Activated naive CD8-positive, alpha-beta T cell treated with anti-CD3 and anti-CD28 coated beads, Interleukin-2, amount 50 U/mL, for 24 hours (primary cell): Measurements from ENCODE around the gene EN2.

Source experiments
- ATAC-seq: fragments of 150-1000 bp; cut with Tn5 transposase; one replicate; pipeline ENCODE4 v1.10.0; 2021
- DNase-seq: peaks from one replicate; pipeline ENCODE4 v3.0.0; 2021
- H3K27ac Mint-ChIP-seq: one replicate; pipeline ENCODE4 v1.8.0; 2021; ENCODE audit warnings: mild to moderate bottlenecking, mixed read lengths
- H3K27me3 Mint-ChIP-seq: one replicate; pipeline ENCODE4 v1.8.0; 2021; ENCODE audit warnings: mixed read lengths
- H3K36me3 Mint-ChIP-seq: one replicate; pipeline ENCODE4 v1.8.0; 2021; ENCODE audit warnings: low read depth, mixed read lengths
- H3K4me1 Mint-ChIP-seq: one replicate; pipeline ENCODE4 v1.8.0; 2021; ENCODE audit warnings: mixed read lengths
- H3K4me3 Mint-ChIP-seq: one replicate; pipeline ENCODE4 v1.8.0; 2021; ENCODE audit warnings: mild to moderate bottlenecking, moderate library complexity, mixed read lengths
- H3K9me3 Mint-ChIP-seq: one replicate; pipeline ENCODE4 v1.8.0; 2021; ENCODE audit warnings: mixed read lengths

Gene EN2

GRCh38 chr7:155422599-155423336 is 35.2 kb upstream of the EN2 start:
- H3K4me3 Mint-ChIP-seq = no peak overlapping the region
- no peak overlapping the region for H3K27ac Mint-ChIP-seq
- DNase-seq (no peak), ATAC-seq (no peak)
- no peaks in the 10 kb centered on the region for H3K4me1 Mint-ChIP-seq
- H3K27me3 Mint-ChIP-seq = peaks cover 17% of the 10 kb centered on the region
- no peaks in the 10 kb centered on the region for H3K9me3 Mint-ChIP-seq
- no peaks in the 10 kb centered on the region for H3K36me3 Mint-ChIP-seq

- no peaks in the 10 kb centered on the region for H3K9me3 Mint-ChIP-seq
- H3K4me3 Mint-ChIP-seq = no peak overlapping the region
- H3K27ac Mint-ChIP-seq = no peak overlapping the region
- DNase-seq = no peak
- no peak for ATAC-seq
- peaks cover 16% of the 10 kb centered on the region for H3K27me3 Mint-ChIP-seq
- no peaks in the 10 kb centered on the region for H3K4me1 Mint-ChIP-seq
- no peaks in the 10 kb centered on the region for H3K36me3 Mint-ChIP-seq
These were observed 34.3 kb upstream of the EN2 start for GRCh38 chr7:155423337-155424285.

- ATAC-seq (no peak), DNase-seq (no peak)
- peaks cover 15% of the 10 kb centered on the region for H3K27me3 Mint-ChIP-seq
- H3K36me3 Mint-ChIP-seq = no peaks in the 10 kb centered on the region
- H3K4me1 Mint-ChIP-seq = no peaks in the 10 kb centered on the region
- no peak overlapping the region for H3K27ac Mint-ChIP-seq
- no peaks in the 10 kb centered on the region for H3K9me3 Mint-ChIP-seq
- H3K4me3 Mint-ChIP-seq = no peak overlapping the region
These were observed 33.5 kb upstream of the EN2 start for GRCh38 chr7:155424301-155425010.

DNA sequence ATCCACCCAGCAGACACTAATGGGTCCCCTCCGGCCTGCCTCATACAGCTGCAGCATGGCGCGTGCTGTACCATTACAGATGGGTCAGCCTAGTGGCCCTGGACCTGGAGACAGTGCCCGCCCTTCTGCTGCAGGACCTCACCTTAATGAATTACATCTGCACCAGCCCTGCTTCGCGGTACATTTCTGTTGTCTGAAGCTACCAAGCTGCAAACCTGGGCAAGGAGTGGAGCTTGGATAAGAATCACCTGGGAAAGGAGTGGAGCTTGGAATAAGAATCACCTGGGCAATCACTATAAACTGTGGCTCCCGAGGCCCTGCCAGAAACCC is 33.0 kb upstream of the EN2 start:
- H3K27ac Mint-ChIP-seq = no peak overlapping the region
- DNase-seq = no peak
- no peaks in the 10 kb centered on the region for H3K9me3 Mint-ChIP-seq
- H3K4me3 Mint-ChIP-seq = no peak overlapping the region
- peaks cover 14% of the 10 kb centered on the region for H3K27me3 Mint-ChIP-seq
- H3K4me1 Mint-ChIP-seq = no peaks in the 10 kb centered on the region
- H3K36me3 Mint-ChIP-seq = no peaks in the 10 kb centered on the region
- ATAC-seq = no peak

DNA sequence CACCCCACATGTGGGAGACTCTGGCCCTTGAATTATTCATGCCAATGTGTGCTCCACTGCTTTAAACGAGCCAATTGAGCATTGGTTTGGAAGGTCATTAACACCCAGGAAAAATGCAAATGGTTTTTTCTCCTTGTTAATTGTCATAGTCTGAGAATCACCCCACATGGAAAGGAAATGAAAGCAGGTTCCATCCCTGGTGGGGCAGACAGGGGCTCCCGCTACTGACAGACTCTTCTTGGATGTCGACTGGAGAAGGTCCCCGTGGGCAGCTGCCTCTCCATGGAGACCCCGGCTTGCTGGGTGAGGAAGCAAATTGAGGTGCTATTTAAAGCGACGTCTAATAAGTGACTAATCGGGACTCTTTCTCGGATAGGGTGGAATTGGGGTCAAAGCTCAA is 32.0 kb upstream of the EN2 start:
- Mint-ChIP-seq H3K36me3 (no peaks in the 10 kb centered on the region), H3K27ac (no peak overlapping the region), H3K4me1 (no peaks in the 10 kb centered on the region), H3K4me3 (no peak overlapping the region), H3K27me3 (peaks cover 16% of the 10 kb centered on the region), H3K9me3 (no peaks in the 10 kb centered on the region)
- DNase-seq (no peak), ATAC-seq (no peak)

GRCh38 chr7:155426543-155427410 is 31.2 kb upstream of the EN2 start:
- Mint-ChIP-seq H3K27me3 (peaks cover 15% of the 10 kb centered on the region), H3K27ac (no peak overlapping the region)
- ATAC-seq = no peak

GRCh38 chr7:155427411-155428038 is 30.4 kb upstream of the EN2 start:
- Mint-ChIP-seq H3K27me3 (peaks cover 17% of the 10 kb centered on the region), H3K9me3 (no peaks in the 10 kb centered on the region), H3K36me3 (no peaks in the 10 kb centered on the region), H3K4me3 (no peak overlapping the region), H3K4me1 (no peaks in the 10 kb centered on the region), H3K27ac (no peak overlapping the region)
- DNase-seq (no peak), ATAC-seq (no peak)

More at GRCh38 chr7:155426543-155427410, 31.2 kb upstream of the EN2 start:
- H3K36me3 Mint-ChIP-seq = no peaks in the 10 kb centered on the region
- no peak for DNase-seq
- no peaks in the 10 kb centered on the region for H3K4me1 Mint-ChIP-seq
- no peak overlapping the region for H3K4me3 Mint-ChIP-seq
- H3K9me3 Mint-ChIP-seq = no peaks in the 10 kb centered on the region

GRCh38 chr7:155428171-155428834 is 29.6 kb upstream of the EN2 start:
- Mint-ChIP-seq H3K27me3 (peaks cover 16% of the 10 kb centered on the region), H3K36me3 (no peaks in the 10 kb centered on the region), H3K4me1 (no peaks in the 10 kb centered on the region), H3K27ac (no peak overlapping the region), H3K4me3 (no peak overlapping the region), H3K9me3 (no peaks in the 10 kb centered on the region)
- DNase-seq = no peak
- ATAC-seq = no peak

- no peak for ATAC-seq
- DNase-seq = no peak
- Mint-ChIP-seq H3K9me3 (no peaks in the 10 kb centered on the region), H3K36me3 (no peaks in the 10 kb centered on the region), H3K27ac (no peak overlapping the region), H3K4me3 (no peak overlapping the region), H3K4me1 (no peaks in the 10 kb centered on the region), H3K27me3 (peaks cover 15% of the 10 kb centered on the region)
These were observed 28.3 kb upstream of the EN2 start for GRCh38 chr7:155429651-155430050.

DNA sequence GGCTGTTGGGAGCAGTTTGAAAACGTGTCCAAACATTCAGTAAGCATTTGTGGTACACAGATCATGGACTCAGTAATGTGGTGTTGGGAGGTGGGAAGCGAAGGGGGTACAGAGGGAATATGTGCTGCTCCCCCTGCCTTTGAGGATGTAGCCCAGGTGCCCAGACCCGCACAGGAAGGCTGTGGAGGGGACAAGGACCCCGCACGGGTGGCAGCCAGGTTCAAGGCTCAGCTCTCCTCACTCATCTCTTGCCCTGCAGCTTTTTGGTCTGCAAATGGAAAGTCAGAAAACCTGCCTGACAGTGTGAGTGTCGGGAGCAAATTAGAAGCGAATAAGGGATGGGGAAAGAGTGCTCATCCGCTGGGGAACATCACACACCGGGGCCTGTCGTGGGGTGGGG is 27.3 kb upstream of the EN2 start:
- peaks cover 14% of the 10 kb centered on the region for H3K27me3 Mint-ChIP-seq
- no peak for ATAC-seq
- no peak overlapping the region for H3K4me3 Mint-ChIP-seq
- H3K27ac Mint-ChIP-seq = no peak overlapping the region
- no peaks in the 10 kb centered on the region for H3K4me1 Mint-ChIP-seq
- H3K9me3 Mint-ChIP-seq = no peaks in the 10 kb centered on the region
- DNase-seq = no peak
- H3K36me3 Mint-ChIP-seq = no peaks in the 10 kb centered on the region

DNA sequence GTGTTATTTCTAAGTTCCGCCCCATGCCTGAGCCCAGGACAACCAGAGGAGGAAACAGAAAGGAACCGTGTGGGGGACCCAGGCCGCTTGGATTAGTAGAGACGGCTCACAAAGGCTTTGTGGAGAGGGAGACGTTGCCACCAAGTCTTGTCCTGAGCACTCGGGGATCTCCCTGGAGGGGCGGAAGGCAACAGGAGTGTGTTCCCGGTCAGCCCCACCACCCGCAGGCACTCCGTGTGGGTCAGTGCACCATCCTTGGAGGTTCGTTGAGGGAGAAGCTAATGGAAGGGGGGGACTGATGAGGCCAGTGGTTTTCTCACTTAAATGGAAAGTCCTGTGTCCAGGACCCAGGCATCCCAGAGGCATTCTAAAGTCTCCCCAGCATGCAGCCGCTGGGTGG is 26.7 kb upstream of the EN2 start:
- DNase-seq = no peak
- H3K27me3 Mint-ChIP-seq = peaks cover 19% of the 10 kb centered on the region
- H3K27ac Mint-ChIP-seq = no peak overlapping the region
- H3K9me3 Mint-ChIP-seq = no peaks in the 10 kb centered on the region
- H3K4me3 Mint-ChIP-seq = no peak overlapping the region
- no peak for ATAC-seq
- no peaks in the 10 kb centered on the region for H3K4me1 Mint-ChIP-seq
- no peaks in the 10 kb centered on the region for H3K36me3 Mint-ChIP-seq

DNA sequence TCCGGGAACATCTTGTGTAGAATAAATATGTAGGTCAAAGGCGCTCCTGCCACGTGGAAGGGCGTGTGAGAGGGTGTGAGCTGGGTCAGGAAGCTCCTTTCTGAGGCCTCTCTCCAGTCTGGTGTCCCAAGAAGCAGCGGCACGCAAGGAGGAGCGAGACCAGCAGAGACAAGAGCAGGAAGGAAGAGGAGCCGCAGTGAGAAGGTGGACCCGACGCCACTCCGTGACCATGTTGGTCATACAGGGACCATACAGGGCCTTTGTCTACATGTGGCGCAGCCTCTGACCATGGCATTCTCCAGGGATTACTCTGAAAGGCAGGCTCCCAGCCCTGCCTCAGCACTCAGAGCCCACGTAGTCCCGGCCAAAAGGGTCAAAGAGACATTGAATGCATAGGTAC is 26.2 kb upstream of the EN2 start:
- Mint-ChIP-seq H3K27ac (no peak overlapping the region), H3K9me3 (no peaks in the 10 kb centered on the region), H3K36me3 (no peaks in the 10 kb centered on the region), H3K4me3 (no peak overlapping the region), H3K27me3 (peaks cover 24% of the 10 kb centered on the region), H3K4me1 (no peaks in the 10 kb centered on the region)
- DNase-seq = no peak
- ATAC-seq = no peak

GRCh38 chr7:155435110-155435509 is 22.8 kb upstream of the EN2 start:
- ATAC-seq (no peak), DNase-seq (no peak)
- Mint-ChIP-seq H3K9me3 (no peaks in the 10 kb centered on the region), H3K4me3 (no peak overlapping the region), H3K27ac (no peak overlapping the region), H3K27me3 (peaks cover 33% of the 10 kb centered on the region), H3K4me1 (no peaks in the 10 kb centered on the region), H3K36me3 (no peaks in the 10 kb centered on the region)
